RWPE2 (cell line): ENCODE data around the gene MGAT3.

ENCODE experiments used
- ATAC-seq: fragments of 200-7000 bp; cut with Tn5 transposase; 3 replicates; pipeline ENCODE4 v1.9.1; 2021; ENCODE audit warnings: low read depth
- DNase-seq: peaks from one replicate; pipeline ENCODE4 v3.0.0-alpha.2; 2020; ENCODE audit warnings: low spot score
- H3K27ac ChIP-seq: fragments of 450-650 bp; 2 replicates; pipeline ENCODE4 v1.5.1; 2017; ENCODE audit warnings: mild to moderate bottlenecking; ENCODE audit not compliant: poor library complexity, severe bottlenecking
- H3K27me3 ChIP-seq: fragments of 250-450 bp; sonication (Bioruptor Pico); 2 replicates; pipeline ENCODE4 v1.5.1; 2021; ENCODE audit warnings: mild to moderate bottlenecking, moderate library complexity; ENCODE audit not compliant: insufficient read depth, poor library complexity, severe bottlenecking
- H3K36me3 ChIP-seq: fragments of 250-450 bp; sonication (Bioruptor Pico); 2 replicates; pipeline ENCODE4 v1.5.1; 2020; ENCODE audit warnings: low read depth, mild to moderate bottlenecking, moderate library complexity
- H3K4me1 ChIP-seq: fragments of 250-450 bp; sonication (Bioruptor Pico); 2 replicates; pipeline ENCODE4 v1.5.1; 2021; ENCODE audit warnings: mild to moderate bottlenecking, moderate library complexity; ENCODE audit not compliant: insufficient read depth, poor library complexity, severe bottlenecking
- H3K4me3 ChIP-seq: fragments of 250-450 bp; sonication (Bioruptor Pico); 2 replicates; pipeline ENCODE4 v1.5.1; 2021; ENCODE audit warnings: mild to moderate bottlenecking, moderate library complexity; ENCODE audit not compliant: severe bottlenecking
- H3K9me3 ChIP-seq: fragments of 250-450 bp; sonication (Bioruptor Pico); 2 replicates; pipeline ENCODE4 v1.5.1; 2021; ENCODE audit warnings: mild to moderate bottlenecking, moderate library complexity; ENCODE audit not compliant: severe bottlenecking
- CTCF ChIP-seq: fragments of 450-650 bp; IDR thresholded peaks from one replicate; pipeline ENCODE4 v1.5.1; 2017; ENCODE audit warnings: mild to moderate bottlenecking, moderate library complexity; ENCODE audit not compliant: poor library complexity, severe bottlenecking

Gene MGAT3

DNA sequence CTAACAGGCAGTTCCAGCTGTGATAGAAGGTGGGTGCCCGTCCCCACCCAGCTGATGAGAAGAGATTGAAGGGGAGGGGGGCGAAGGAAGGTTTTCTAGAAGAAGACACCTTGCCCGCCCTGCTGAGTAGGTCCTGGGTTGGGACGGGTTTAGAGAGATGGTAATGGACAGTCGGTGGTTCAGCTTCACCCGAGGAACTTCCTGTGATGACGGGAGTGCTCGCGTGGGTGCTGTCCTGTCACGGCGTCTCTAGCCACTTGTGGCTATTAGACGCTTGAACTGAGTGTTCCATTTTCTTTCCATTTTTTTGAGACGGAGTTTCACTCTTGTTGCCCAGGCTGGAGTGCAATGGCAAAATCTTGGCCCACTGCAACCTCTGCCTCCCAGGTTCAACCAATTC, 27.6 kb upstream of the MGAT3 start:
- Histone ChIP-seq H3K4me3 (no peak overlapping the region), H3K36me3 (peaks cover 47% of the 10 kb centered on the region), H3K27me3 (no peaks in the 10 kb centered on the region), H3K27ac (no peak overlapping the region), H3K9me3 (no peaks in the 10 kb centered on the region), H3K4me1 (no peaks in the 10 kb centered on the region)
- ATAC-seq (no peak), DNase-seq (no peak)
- TF ChIP-seq CTCF = no peak

DNA sequence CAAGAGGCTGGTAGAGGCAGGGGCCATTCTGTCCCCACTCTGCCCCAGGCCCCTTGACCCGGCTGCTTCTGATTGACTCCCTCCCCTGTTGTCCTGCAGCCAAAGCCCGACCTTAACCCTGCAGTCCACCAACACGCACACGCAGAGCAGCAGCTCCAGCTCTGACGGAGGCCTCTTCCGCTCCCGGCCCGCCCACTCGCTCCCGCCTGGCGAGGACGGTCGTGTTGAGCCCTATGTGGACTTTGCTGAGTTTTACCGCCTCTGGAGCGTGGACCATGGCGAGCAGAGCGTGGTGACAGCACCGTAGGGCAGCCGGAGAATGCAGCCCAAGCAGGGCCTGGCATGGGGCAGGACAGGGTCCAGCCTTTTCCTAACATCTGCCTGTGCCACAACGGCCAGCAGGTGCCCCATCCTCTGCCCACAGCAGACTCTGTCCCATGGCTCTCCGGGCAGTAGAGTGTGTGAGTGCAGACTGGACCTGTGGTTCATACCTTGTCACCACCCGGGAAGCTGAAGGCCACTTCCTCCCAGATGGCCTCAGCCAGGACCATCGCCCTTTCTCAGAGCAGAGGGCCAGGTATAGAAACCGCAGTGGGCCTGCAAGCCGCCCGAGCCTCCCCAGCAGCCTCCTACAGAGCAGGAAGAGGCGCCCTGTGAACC, 26.8 kb upstream of the MGAT3 start:
- DNase-seq (no peak), ATAC-seq (no peak; the same call in 2 of the 3 replicates)
- no peak for TF ChIP-seq CTCF
- H3K9me3 ChIP-seq = no peaks in the 10 kb centered on the region
- no peak overlapping the region for H3K4me3 ChIP-seq
- H3K36me3 ChIP-seq = peaks cover 38% of the 10 kb centered on the region
- no peaks in the 10 kb centered on the region for H3K4me1 ChIP-seq
- no peak overlapping the region for H3K27ac ChIP-seq
- H3K27me3 ChIP-seq = no peaks in the 10 kb centered on the region

GRCh38 chr22:39430576-39431150, 26.1 kb upstream of the MGAT3 start:
- no peak for TF ChIP-seq CTCF
- Histone ChIP-seq H3K27me3 (no peaks in the 10 kb centered on the region), H3K4me1 (no peaks in the 10 kb centered on the region), H3K4me3 (no peak overlapping the region), H3K27ac (no peak overlapping the region), H3K9me3 (no peaks in the 10 kb centered on the region), H3K36me3 (peaks cover 38% of the 10 kb centered on the region)
- ATAC-seq (no peak), DNase-seq (no peak)

GRCh38 chr22:39431216-39431801, 25.5 kb upstream of the MGAT3 start:
- H3K4me3 ChIP-seq = no peak overlapping the region
- TF ChIP-seq CTCF = no peak
- ATAC-seq (no peak), DNase-seq (no peak)
- no peaks in the 10 kb centered on the region for H3K27me3 ChIP-seq
- no peak overlapping the region for H3K27ac ChIP-seq
- no peaks in the 10 kb centered on the region for H3K4me1 ChIP-seq
- peaks cover 34% of the 10 kb centered on the region for H3K36me3 ChIP-seq
- no peaks in the 10 kb centered on the region for H3K9me3 ChIP-seq

GRCh38 chr22:39431821-39432251, 25.0 kb upstream of the MGAT3 start:
- no peak overlapping the region for H3K27ac ChIP-seq
- H3K4me3 ChIP-seq = no peak overlapping the region

More at GRCh38 chr22:39431821-39432251, 25.0 kb upstream of the MGAT3 start:
- peaks cover 29% of the 10 kb centered on the region for H3K36me3 ChIP-seq
- no peak for ATAC-seq
- H3K4me1 ChIP-seq = no peaks in the 10 kb centered on the region
- DNase-seq = no peak
- H3K9me3 ChIP-seq = no peaks in the 10 kb centered on the region
- no peaks in the 10 kb centered on the region for H3K27me3 ChIP-seq
- no peak for TF ChIP-seq CTCF
